ENCODE measurements around the gene GRIN3A.
"Not testable (repeated sequence)": the region's sequence is repeated elsewhere in the genome, so short reads cannot be mapped to it uniquely, and the experiment has no call there.

GRIN3A gene

DNA sequence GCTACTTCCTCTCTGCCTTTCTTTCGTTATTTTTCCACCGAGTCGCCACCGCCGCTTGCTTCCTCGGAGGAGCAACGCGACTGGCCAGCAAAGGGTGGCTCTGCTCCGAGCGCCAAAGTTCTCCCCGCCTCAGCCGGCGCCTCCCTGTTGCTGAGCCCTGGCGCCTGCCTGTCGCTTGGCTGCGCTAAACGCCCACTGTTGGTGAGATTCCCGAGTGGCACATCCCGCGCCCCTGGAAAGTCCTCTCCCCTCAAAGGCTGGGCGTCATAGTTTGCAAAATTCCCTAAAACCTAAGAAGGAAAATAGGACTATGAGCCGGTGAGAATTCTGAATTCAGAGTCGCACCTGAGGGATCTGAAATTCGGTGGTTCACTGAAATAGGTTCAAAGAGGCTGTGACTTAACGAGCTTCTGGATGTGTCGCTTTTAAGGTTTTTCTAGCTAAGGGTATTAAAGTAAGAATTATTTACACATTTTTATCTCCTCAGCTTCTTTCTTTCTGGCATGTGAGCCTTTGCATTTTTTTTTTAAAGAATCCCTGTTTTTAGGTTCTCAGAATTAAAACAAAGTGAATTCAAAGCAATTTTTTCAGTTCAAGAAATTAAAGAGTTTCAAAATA, at the start of gene GRIN3A:
Gene GRIN3A, minus strand, starts transcription at position 82 of the 618 bp plus-strand sequence. CDS start 668 bp downstream, outside the sequence.
- DNase-seq, result no peak

DNA sequence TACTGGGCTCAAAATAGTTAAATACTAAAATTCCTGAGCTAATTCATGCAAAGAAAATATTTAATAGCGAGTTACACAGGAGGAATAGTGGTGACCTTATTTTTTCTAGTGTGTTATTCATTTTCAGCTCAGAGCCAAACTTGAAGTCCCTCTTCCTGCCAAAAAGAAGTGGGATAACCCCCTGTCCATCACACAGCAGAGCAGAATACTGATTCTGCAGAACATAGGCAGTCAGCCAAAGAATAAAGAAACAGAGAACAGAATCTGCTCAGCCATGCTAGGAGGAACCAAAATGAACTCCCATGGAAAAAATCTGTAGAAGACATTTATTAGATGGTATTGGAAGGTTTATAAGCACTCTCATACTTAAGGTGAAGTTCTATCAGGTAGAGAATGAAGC, 49.4 kb upstream of the GRIN3A start:
- no peak for DNase-seq

DNA sequence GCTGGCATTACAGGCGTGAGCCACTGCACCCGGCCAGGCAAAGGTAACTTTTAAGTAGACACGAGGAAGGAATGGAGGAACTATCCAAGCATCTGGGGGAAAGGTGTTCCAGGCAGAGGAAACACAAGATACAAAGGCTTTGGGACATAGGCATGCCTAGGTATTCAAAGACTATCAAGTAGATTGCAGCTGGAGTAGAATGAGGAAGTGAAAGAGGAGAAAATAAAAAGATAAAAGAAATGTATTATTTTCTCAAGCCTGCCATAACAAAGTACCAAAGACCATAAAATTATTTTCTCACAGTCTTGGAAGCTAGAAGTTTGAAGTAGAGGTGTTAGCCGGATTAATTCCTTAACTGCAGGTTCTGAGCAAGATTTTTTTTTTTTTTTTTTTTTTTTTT, 39.9 kb upstream of the GRIN3A start:
- DNase-seq, result no peak

DNA sequence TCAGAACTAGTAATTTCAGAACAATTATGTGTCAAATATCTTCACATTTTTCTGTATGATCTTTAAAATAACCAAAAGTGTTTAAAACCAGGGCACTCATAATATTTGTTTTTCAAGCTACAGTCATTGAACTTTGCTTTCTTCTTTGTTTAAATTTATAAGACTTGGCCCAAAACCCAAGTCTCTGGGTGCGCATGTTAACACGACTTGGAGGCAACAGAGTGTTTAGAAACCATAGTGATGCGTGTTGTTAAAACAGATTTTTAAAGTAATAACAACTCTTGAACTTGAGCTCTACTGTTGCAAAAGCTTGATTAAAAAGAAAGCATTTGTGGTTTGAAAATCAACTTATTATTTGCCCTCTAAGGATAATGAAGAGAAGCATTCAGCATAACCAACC, 26.0 kb upstream of the GRIN3A start:
- DNase-seq, result no peak

DNA sequence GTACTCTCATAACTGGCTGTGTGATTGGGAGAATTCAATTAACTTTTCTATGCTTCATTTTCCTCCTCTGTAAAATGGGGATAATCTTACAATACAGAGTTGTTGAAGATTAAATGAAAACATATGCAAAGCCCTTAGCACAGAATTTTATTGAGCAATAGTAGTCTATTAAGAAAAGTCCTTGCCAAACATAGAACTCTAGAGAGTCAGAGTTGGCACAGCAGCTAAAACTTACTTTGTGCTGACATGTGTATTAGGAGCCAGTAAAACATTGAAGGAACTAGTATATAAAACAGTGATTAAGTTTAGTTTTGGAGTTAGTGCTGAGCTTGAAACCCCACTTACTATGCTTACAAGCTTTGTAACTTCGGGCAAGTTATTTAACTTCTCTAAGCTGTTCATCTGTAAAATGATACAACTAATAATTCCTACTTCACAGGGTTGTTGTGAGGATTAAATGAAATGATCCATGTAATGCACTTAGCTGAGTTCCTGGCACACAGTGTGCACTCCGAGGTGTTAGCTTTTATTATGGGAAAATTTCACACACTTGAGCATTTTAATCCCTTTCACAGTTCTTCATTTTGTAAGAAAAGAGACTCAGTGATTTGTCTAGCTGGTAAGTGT, 20.0 kb upstream of the GRIN3A start:
- DNase-seq, result no peak

DNA sequence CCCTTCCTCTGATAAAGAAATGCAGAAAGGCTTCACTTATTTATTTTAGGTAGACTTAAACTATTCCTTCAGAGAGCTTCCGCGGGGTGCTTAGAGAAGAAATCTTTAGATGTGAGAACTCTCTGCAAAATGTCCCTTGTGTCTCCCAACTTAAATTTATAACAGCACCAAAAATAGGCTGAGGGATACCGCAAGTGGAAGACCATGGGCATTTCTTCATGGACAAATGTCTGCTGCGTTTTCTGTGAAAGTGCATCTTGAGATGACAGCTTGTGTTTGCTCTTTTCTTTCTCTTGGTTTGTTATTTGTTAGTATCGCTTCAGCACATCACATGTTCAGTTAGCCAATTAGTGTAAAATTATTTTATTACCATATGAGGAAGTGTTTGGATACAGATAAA, 15.3 kb upstream of the GRIN3A start:
- DNase-seq, result no peak

DNA sequence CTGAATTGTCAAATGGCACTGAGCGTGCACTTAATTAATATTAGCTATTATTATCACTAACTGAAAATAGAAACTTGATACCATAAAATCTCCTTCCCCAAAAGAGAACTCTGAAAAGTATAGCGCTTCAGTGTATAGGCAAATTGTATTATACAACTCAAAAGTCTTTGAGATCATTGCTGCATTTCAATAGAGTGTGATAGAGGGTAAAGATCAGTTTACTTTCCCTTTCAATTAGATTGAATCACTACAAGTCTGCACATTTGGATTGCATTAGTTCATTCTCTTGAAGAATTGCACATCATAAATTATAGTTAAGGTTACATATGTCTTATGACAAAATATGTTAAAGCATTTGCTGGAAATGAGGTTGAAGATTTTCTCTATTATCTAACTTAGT, 13.4 kb upstream of the GRIN3A start:
- DNase-seq, result no peak

DNA sequence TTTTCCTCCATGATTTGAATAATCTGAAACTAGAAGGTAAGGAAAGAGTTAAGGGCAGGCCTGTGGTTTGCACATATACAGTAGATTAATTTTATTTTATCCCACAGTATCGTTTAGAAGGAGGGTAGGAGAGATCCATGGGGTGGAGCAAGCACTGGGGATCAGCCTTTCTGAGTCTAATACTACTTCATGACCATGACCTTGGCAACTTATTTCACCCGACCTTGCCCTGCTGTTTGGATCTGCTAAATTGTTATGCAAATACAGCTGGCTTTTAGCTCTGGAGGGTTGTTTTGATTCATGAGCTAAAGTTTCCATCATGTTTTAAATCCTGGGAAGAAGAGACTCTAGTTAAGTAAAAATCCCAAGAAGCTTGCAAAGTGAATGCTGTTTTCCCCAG, 864 bp upstream of the GRIN3A start:
- no peak for DNase-seq

DNA sequence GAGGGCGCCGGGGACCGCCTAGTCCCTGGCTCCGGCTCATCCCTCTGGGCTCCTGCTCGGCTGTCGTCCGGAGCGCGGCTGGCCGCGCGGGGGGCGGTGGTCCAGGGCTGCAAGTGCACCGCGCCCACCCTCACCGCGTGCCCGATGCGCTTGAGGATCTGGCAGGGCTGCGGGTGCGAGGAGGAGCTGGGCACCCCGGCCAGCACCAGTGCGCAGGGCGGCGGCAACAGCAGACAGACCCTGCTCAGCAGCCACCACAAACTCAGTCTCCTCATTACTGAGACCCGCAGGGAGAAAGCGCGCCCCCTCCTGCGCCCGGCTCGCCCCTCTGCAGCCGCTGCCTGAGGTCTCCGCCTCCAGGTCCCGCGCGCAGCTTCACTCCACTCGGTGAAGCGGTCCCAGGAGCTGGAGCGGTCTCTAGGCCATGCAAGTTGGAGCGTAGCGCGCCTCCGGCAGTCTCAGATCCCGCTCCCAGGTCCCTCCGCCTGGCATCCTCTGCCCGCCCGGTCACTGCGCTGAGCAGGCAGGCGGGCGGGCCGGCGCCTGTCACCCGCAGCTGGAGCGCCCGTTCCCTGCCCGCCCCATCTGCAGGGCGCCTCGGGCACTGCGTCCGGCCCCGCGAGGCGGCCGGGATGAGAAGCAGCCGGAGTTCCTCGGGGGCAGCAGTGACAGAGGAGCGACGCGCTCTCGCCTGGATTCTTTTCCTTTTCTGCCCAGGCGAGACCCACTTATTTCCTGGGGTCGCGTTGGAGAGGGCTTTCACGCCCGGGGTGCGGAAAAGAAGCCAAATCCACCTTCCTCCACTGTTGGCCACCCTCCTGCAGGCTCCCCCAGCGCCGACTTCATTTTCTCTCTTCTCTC, 512 bp downstream of the GRIN3A start:
- no peak for DNase-seq

DNA sequence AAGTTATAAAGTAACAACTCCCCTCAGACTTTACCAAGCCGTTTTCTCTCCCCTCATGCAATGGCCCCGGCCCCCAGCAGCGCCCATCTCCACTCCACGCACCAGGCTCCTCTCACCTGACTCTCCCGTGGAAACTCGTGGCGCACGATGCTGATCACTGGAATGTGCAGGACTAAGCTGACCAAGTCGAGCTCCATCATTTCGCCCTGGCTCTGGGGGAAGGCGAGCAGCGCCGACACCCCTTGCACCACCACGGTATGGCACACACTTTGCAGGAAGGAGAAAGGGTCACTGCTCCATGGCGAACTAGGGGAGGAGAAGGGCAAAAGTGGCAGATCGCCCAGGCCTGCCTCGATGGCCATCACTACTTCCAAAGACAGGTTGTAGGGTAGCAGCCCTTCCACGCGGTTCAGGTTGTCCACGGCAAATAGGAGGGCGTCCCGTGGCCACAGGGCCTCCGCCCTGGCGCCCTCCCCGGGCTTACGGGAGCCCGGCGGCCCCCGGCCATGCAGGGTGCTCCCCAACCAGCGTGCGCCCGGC, 1.2 kb downstream of the GRIN3A start:
- DNase-seq, result no peak

DNA sequence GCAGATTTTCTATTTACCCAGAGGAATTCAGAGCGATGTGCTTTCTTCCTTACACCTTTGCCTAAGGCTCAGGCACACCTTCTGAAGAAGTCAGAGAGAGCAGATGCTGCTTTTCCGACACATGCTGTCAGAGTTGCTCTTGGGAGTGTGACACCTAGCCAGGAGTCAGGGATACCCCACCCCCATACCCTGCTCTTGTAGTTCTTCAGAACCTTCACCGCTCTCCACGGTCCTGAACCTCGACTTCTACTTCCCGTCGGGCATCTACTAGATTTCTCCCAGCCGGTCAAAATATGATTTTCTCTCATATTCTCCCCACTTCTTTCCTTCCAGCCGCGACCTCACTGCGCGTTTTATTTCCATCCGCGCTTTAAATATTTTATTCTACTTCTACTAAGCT, 1.7 kb downstream of the GRIN3A start:
- DNase-seq, result no peak

DNA sequence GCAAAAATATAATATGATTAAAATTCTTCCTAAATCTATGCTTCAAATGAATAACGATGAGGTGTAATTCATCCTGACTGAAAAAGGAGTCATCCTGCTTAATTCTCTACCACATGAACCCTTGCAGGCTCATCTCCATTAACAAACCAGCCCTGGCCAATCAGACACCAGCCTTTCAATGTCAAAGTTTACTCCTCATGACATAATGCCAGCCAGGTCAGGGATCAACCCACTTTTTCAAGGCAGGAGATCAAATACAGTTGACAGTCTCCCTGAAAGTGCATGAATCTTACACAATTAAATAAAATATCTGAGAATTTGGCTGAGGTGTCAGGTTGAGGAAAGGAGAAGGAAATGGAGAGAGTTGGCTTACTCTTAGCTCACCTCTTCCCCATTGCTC, 7.0 kb downstream of the GRIN3A start:
- no peak for DNase-seq

DNA sequence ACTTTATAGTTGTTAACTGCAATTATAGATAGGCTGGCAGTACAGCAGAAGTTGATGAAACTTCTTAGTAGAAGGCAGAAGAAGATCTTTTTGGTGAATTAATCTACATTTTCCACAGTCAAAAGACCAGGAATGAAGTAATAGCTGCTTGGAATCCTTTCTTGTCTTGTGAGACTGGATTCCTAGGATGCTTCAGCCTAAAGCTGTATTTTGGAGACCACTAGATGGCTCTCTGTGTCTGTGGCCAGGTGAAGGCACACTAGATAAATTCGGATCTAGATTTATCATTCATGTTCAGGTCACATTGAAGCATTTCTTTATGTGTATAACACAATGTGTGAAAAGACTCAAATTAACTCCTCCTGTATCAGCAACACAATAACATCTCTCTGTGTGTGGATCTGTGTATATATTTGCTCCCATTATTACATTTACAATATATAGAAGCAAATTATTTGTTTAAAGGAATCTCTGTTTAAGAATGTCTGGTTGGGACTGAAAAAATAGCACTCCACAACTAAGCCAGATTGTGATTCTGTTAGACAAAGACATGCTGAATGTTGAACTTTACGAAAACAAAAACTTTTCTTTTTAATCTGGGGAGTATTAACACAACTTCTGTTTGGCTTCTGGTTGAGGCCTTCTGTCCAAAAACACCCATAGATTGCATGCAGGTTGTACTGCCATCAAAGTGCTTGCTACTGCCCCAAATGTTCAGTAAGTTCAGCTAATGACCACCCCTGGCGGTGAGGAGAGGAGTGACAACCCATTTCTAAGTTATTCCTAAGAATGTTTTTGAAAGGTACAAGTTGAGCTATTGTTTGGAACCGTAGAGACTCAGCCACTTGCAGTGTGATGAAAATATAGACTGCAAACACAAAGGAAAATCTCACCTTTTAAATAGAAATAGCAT, 10.6 kb downstream of the GRIN3A start:
- DNase-seq, result no peak

DNA sequence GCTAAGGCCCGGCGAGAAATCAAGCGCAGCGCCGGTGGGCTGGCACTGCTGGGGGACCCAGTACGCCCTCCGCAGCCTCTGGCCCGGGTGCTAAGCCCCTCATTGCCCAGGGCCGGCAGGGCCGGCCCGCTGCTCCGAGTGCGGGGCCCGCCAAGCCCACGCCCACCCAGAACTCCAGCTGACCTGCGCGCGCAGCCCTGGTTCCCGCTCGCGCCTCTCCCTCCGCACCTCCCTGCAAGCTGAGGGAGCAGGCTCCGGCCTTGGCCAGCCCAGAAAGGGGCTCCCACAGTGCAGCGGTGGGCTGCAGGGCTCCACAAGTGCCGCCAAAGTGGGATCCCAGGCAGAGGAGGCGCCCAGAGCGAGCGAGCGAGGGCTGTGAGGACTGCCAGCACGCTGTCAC, 14.2 kb downstream of the GRIN3A start:
- DNase-seq, result not testable (repeated sequence)

DNA sequence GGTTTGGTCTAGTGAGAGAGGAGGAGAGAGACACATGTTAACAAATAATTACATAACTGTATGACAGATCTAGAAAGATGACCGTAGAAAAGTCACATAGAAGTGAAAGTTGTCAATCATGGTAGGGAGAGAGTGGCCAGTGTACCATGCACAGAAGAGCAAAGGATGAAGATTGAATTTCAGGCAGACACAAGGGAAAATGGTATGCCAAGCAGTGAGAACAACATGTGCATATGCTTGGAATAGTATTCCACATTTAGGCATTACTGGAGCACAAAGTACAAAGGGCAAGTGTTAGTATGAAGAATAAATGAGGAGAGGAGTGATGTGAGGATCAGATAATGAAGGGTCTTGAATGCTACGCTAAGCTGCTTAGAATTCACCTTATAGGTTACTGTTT, 20.3 kb downstream of the GRIN3A start:
- DNase-seq, result no peak

DNA sequence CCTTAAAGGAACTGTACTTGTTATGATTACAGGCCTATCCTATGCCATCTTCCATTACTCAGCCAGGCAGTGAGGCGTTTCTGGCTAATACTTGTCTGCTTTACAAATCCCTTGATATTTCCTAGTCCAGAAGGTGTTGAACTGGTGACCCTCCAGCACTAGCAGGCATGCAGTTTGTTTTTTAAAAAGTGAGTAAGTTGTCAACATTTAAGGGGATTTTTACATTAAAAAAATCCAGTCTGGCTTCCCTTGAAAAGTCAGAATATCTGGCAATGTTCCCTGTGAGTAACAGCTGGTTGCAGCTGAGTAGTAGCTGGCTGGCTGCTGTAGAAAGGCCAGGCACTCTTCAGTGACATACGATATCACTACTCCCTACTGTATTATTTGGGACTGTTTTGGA, 21.8 kb downstream of the GRIN3A start:
- no peak for DNase-seq

DNA sequence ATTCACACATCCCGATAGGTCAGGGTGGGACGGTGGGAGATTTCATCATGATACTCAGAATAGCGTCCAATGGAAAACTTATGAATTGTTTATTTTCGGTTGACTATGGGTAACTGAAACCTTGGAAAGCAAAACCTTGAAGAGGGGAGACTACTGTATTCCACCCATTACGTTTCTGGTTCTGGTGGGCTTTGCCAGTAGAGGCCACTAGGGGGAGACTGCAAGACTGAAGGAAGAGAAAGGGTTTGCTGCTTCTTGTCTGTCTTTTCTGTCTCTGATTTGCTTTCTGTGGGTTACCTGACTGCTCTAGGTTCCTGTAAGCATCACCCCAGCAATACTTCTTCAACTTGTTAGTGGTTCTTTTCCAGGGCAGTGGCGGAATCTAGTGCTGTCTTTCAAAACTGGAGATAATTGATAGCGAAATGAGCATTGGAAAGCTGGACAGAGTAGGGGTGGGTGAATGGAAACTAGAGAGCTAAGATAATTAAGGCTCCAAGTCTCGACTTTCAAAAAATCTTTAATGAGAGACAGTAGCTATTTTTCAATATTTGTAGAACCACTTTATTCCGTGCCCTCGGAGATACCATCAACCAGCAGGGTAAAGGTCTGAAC, 27.0 kb downstream of the GRIN3A start:
- peak in 1 of 2 experiments; percentile 13 for DNase-seq

DNA sequence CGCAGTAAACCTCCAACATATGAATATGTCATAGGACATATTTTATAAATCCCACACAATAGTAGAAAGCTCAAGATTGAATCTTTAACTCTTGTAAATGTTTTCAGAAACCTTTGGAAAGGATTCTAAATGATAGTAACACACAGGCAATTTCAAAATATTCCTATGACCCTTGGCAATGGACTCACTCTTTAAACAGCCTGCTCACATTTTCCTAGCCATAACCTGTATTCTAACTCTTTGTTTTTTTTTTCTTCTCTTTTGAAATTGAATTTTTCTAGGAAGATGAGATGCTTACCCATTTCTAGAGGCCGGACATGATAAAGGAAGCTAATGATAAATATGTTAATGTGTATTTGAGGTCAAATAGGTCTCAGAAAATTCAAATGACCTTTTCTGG, 29.6 kb downstream of the GRIN3A start:
- DNase-seq, result no peak

DNA sequence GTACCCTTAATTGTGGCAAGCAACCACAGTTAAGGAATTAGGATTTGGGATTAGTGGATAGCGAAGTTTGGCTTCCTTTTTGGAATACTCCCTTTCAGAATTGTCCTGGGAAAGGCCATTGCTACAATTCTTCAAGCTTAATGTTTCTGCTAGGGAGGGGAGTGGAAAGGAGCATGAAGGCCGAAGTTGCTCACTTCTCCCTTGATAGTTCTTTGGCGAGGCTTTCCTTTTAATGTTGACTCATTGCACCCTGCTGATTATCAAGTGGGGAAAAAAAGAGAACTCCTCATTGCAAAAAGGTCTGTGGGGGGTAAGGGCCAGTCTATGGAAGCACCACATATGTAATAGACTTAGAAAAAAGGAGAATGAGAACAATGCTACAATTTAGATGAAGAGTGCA, 30.7 kb downstream of the GRIN3A start:
- no peak for DNase-seq

DNA sequence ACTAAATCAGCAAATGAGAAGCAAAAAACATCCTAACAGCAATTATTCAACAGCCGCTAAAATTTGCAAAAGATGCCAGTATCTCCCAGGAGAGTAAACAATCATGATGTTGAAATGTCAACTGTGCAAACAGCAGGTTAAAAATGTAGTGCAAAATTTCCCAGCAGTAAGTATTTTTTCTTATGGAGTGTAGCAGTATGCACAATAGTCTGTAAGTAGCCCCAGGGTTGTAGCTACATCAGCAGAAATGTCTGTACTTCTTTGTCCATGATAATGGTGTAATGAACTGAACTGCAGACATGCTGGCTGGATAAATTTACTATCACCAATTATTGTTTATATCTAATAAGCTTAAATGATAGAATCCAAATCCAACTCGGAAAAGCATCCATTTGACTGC, 31.4 kb downstream of the GRIN3A start:
- DNase-seq, result no peak

DNA sequence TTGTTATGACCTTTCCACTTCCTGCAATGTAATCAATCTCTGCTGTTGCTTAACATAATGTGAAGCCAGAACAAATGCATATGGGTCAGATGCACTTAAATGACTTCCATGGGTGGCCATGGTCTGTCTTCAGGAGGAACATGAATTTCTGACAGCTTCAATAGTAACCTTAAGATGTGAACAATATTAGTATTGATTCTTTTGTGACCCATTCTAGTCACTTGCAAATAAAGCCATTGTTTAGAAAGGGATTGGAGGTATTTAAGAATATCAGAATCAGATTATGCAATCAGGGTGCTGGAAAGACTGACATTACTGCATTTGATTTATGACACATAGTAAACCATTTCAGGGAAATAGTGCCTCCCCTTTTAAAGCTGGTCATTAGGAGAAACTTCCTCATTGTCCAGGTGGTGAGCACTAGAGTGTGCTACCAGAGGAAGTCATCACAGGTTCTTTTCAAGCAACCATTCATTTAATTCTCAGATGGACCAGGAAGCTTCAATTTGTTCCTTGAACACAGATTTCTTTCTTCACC, 32.1 kb downstream of the GRIN3A start:
- no peak for DNase-seq

DNA sequence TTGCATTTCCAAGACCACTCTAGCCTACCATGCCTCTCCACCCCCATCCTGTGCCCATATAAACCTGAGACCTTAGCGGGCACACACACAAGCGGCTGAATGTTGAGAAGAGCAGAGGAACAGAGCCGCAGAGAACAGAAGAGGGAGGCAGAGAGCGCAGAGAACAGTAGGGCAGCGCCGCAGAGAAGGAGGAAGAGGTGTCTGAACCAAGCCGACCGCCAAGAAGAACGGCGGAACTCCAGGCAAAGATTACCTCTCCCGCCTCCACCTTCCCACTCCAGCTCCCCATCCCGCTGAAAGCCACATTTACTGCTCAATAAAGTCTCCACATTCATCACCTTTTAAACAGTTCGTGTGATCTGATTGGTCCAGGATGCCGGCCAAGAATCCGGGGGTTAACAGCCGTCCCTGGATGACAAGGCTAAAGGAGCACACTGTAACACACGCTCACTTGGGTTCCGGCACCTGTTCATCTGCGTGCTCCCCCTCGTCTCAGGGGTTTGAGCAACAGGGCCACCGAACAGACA, 33.2 kb downstream of the GRIN3A start:
- peak; percentile 7 to 16 for DNase-seq
